ENCODE data around the gene PXN.
"Not testable (repeated sequence)": the region's sequence is repeated elsewhere in the genome, so short reads cannot be mapped to it uniquely, and the experiment has no call there.

GRCh38 chr12:120206781-120207180, 58.7 kb downstream of the PXN start:
- TF ChIP-seq POLR2A, CTCF (IDR thresholded peaks at IDR 0.05): not testable (repeated sequence)
